Fibroblast of the aortic adventitia (primary cell): ENCODE measurements around the gene KDM5B. TPM values are rescaled to one million over a fixed set of nuclear protein-coding genes. Genes with fewer than 3 reads are reported as not detected.

Experiments
- DNase-seq: peaks from one replicate; pipeline ENCODE4 v3.0.0-alpha.2; 2010; ENCODE audit warnings: low read depth
- H3K4me3 ChIP-seq: 2 replicates; pipeline ENCODE4 v1.5.1; 2011; ENCODE audit warnings: low read depth, mild to moderate bottlenecking, control low read depth, low read length, moderate library complexity
- CTCF ChIP-seq: IDR thresholded peaks from 2 replicates; pipeline ENCODE4 v1.5.1; 2011; ENCODE audit warnings: mild to moderate bottlenecking, low read length, control low read depth, inconsistent platforms; ENCODE audit not compliant: insufficient read depth
- small RNA-seq: library from RNA; depleted of rRNA; stranded (forward); fragments of <200 nt; gene quantifications from one replicate; pipeline ENCODE3, GENCODE V24; 2012
- total RNA-seq: library from RNA; depleted of rRNA; stranded (reverse); fragments of >200 nt; gene quantifications from 2 replicates; pipeline ENCODE4 v1.2.3, GENCODE V29; 2012; ENCODE audit warnings: low replicate concordance

KDM5B gene
- total RNA-seq, 1 donor, result 56.4 TPM

DNA sequence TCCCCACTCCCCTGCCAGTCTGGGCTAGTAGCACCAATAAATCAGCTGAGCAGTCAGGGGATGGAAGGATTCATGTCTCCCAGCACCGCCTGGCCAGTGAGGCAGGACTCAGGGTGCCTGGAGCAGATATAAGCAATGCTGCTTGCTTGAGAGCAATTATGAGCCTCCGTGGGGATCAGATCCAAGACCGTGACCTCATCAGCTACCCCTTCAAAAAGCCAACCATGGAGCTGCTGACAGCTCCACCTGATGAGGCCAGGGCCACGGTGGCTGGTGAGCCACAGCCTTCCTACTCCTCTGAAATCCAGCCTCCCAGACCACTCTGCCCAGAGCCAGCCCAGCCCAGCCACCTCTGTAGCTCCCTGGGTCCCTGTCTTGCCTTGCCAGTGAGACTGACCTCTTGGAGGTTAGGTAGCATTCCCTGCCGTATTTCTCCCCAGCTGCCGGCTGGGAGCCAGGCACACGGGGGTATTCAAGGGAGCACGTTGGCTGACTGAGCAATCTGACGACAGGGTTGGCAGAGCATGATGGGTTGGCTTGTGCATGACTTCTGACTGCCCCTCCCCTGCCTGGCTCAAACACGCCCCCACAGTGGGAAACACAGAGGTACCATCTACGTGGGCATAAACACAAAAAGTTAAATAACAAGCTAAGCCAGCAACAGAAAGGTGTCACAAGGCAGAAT, 126.3 kb downstream of the KDM5B start:
- TF ChIP-seq CTCF, result no peak
- no peak overlapping the region for H3K4me3 ChIP-seq
- DNase-seq, result no peak

DNA sequence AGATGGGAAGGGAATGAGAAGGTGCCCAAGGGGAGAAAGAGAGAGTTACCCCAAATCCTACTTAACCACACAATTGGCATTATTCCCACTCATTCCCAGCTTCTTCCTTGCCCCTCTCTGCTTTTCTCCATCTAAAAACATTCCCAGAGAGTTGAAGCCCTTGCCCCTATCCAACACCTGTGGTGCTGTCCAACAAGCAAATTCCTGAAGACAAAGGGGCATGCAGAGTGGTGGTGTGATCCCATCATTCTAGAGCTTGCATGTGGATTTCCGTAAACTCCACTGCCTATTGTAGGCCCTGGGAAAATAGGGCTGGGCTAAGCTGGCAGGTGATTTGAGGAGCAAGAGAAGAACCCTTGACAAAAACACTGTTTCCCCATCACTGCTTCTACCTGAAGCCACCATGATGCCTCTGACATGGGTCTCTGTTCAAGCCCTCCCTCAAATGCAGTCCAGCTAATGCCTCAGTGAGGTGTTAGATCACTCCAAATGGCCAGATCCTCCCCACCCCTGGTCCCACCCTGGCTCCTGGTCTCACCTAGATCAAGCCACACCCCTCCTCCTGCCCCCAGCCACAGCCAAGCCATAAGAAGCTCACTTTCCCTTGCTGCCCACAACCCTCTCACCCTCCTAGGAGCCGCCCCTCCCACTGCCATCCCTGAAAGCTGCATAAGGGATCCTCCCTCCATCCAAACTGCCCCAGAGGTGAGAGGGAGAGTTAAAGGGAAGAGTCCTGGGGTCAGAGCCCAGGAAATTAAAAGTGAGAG, 127.5 kb downstream of the KDM5B start:
- no peak for DNase-seq
- H3K4me3 ChIP-seq, result no peak overlapping the region
- no peak for TF ChIP-seq CTCF

DNA sequence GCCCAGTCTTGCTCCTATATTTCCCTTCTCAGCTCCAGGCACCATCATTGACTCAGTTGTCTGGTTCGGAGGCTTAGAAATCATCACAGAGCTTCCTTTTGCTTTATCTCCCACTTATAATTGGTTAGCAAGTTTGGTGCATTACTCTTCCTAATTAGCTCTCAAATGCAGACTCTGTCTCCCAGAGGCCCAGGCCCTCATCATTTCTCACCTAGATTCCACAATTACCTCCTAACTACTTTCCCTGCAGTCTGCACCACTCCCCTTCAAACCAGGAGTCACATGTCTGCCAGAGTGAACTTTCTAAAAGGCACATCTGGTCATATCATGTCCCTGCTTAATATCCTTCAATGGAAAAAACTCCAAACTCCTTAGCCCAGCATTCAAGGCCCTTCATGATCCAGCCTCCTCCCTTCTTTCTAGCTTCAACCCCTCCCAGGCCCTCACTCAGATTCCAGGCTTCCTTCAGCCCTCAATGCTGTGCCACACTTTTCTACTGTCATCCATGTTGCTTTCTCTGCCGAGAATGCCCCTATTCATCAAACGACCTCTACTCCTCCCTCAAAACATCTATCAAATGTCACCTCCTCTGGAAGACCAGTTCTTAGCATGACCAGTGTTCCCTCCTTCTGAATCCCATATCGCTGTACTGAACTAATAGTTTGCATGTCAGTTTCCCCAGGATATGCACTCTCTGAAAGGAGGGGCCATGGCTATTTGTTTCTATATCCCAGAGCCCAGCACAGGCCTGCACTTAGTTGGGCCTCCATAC, 128.6 kb downstream of the KDM5B start:
- H3K4me3 ChIP-seq, result no peak overlapping the region
- no peak for DNase-seq
- no peak for TF ChIP-seq CTCF

- H3K4me3 ChIP-seq, result no peak overlapping the region
- no peak for TF ChIP-seq CTCF
- DNase-seq, result no peak
Measured at GRCh38 chr1:202677433-202677832, 130.8 kb downstream of the KDM5B start.

Small RNA genes within 50 kb of the gene (small RNA-seq; reads per million reads assigned to genes)
- not detected for gene AC098934.3

Other genes with a start within 250 kb of the KDM5B start
- gene SYT2, start 98.0 kb downstream of the KDM5B start, total RNA-seq, result not detected in 2 replicates
- not detected in 2 replicates for gene PCAT6, start 2.5 kb upstream of the KDM5B start, total RNA-seq
- gene RABIF, start 80.7 kb upstream of the KDM5B start, total RNA-seq, result 1.3 and 10.9 TPM in 2 replicates
- 22.2 and 29.6 TPM in 2 replicates for gene KLHL12, start 118.8 kb upstream of the KDM5B start, total RNA-seq
- 30.4 and 104 TPM in 2 replicates for gene ADIPOR1, start 149.9 kb upstream of the KDM5B start, total RNA-seq
- 22.9 and 34.6 TPM in 2 replicates for gene CYB5R1, start 158.8 kb upstream of the KDM5B start, total RNA-seq
- 76.2 and 118 TPM in 2 replicates for gene TMEM183A, start 199.0 kb upstream of the KDM5B start, total RNA-seq
- 1.3 and 10.0 TPM in 2 replicates for gene PPFIA4, start 218.1 kb upstream of the KDM5B start, total RNA-seq